ENCODE data around the gene OR56A3.
"Not testable (repeated sequence)": the region's sequence is repeated elsewhere in the genome, so short reads cannot be mapped to it uniquely, and the experiment has no call there.

The OR56A3 gene, protein sequence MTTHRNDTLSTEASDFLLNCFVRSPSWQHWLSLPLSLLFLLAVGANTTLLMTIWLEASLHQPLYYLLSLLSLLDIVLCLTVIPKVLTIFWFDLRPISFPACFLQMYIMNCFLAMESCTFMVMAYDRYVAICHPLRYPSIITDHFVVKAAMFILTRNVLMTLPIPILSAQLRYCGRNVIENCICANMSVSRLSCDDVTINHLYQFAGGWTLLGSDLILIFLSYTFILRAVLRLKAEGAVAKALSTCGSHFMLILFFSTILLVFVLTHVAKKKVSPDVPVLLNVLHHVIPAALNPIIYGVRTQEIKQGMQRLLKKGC

DNA sequence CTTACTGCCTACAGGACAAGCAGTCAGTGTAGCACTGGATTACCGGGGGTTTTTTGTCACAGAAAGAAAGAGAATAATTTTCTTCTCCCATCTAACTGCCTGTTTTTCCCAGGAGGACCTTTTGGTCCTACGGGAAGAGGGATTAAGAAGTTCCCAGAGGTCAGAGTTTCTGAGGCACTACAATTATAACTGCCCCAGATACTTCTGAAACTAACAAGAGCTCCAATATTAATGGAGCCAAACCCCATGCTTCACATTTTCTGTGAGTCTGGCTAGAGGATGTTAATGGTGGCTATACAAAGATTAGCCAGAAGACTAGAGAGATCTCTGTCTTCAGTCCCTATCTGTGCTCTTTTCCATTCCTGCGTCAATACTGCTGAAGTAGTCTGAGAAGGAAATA, at the start of gene OR56A3:
Gene OR56A3, plus strand, starts transcription at position 301 of the 400 bp plus-strand sequence. CDS start 5,096 bp downstream, outside the sequence.
- DNase-seq (ENCODE audit: low read depth) = no peak

DNA sequence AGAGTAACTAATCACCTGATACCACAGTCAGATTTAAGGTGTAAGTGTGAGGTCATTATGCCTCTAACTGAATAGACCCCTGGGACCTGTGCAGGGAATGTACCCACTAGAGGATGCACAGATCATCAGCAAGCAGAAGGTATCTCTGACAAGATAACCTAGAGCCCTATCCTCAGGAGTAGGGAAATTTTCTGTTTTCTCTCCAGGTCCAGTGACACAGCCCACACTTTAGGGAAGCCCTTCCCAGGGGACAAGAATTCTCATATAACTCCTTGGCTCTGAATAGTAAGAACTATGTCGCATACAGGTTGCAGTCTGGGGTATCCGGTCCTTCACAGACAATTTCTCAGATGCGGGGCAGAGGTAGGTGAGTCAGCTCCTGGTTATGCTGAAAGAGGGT, 49.1 kb upstream of the OR56A3 start, which contains the start of gene OR52E5:
Gene OR52E5, plus strand, starts transcription at position 301 of the 400 bp plus-strand sequence. CDS start 7,569 bp downstream, outside the sequence.
- no peak for DNase-seq (ENCODE audit: low read depth)

DNA sequence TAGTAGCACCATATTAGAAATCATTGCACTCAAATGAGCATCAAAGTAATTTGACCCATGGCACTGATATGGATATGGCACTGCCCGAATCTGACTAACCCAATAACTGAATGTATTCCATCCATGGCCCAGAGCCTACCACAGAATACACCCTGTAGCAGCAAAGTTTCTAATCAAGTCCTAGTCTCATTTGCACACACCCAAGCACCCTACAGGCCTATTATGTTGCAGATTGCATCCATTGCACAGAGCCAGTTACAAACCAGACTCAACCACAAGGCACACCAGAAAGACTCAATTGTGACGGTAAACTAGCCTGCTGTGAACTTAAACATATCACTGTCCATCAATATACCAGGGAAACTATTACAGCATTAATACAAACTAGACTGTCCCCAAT, 42.5 kb upstream of the OR56A3 start:
- no peak for DNase-seq (ENCODE audit: low read depth)

DNA sequence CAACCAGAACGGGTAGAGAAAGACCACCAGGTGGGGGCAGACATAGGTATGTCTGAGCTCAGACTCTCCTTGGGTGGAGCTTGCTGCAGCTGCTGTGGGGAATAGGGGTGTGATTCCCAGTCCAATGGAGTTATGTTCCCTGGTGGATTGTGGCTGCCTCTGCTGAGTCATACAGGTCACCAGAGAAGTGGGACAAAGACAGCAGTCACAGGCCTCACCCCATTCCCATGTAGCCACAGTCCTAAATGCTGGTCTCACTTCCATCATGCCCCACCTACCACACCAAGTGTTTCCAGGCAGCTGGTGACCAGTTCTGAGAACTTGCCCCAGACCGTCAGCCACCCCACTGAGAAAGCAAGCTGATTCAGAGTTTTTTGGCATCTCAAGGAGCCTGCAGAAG, 31.5 kb upstream of the OR56A3 start:
- no peak for DNase-seq (ENCODE audit: low read depth)

DNA sequence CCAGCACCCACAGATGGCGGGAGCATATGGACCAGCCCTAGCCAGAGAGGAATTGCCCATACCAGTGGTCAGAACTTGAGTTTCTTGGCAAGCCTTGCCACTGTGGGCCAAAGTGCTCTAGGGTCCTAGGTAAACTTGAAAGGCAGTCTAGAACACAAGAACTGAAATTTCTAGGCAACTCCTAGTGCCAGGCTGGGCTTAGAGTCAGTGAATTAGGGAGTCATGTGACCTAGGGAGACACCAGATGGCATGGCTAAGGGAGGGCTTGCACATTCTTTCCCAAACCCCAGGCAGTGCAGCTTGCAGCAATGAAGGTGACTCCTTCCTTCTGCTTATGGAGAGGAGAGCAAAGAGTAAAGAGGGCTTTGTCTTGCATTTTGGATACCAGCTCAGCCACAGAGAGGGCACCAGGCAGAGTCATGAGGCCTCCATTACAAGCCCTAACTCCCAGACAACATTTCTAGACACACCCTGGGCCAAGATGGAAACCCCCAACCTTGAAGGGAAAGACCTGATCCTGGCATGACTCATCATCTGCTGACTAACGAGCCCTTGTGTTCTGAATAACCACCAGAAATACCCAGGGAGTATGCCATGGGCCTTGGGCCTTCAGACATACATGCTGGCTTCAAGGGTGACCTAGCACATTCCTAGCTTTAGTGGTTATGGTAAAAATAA, 19.2 kb upstream of the OR56A3 start:
- no peak for DNase-seq (ENCODE audit: low read depth)

DNA sequence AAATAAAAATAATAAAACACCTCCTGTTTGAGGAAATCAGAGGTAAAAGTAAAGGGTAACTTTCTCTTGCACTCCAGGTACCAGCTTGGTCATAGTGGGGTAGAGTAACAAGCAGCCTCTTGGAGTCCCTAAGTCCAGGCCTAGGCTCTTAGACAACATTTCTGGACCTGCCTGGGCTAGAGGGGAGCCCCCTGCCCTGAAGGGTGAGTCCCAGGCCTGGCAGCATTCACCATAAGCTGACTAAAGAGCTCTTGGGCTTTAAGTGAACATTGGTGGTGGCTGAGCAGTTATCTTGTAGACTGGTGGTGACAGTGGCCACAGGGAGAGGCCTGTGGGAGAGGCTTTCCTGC, 18.6 kb upstream of the OR56A3 start:
- no peak for DNase-seq (ENCODE audit: low read depth)

DNA sequence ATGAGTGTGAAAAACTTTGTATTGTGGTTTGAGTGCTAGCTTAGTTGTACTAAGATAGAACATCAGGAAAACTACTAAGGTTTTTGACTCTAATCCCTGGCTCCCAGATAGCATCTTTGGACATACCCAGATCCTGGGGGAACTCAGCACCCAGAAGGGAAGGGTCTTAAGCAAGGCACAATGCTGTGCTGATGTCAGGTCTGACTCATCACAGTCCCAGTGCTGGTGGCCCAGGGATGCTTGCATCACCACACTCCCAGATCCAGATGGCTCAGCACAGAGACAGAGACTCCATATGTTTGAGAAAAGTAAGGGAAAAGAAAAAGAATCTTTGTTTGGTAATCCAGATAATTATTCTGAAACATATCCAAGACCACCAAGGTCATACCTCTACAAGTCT, 18.3 kb upstream of the OR56A3 start:
- no peak for DNase-seq (ENCODE audit: low read depth)

DNA sequence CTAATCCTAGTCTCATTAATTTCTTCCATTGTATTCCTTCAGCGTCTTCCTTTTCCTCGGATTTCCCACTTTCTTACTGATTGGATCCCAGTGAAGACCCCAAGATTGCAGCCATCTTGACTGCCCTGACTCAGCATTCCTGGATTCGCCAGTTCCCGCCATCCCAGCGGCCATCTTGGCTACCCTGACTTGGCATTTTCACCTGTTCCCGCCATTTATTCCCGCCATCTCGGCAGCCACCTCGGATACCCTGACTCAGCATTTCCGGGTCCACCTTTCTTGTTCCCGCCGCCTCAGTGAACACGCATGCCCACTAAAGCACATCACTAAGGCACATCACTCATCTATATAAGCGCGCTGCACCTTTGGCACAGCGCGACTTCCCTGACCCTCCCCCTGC, 13.8 kb upstream of the OR56A3 start:
- DNase-seq (ENCODE audit: low read depth) = no peak

DNA sequence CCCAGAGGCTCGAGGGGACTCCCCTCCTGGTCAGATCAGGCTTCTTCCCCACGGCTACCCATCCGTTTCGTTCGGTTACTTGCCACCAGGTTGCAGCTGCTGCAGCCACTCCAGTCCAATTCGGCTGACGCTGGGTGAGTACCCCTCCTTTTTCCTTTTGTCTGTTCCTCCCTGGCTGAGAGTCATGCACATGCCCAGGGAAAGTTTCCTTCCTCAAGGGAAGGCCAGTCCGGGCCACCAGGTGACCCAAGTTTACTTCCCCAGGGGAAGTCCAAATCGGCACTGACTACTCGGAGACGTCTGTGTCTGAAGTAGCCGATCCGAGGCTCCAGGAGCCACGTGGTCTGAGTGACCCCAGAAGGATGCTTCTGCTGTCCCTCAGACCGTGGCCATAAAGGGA, 13.2 kb upstream of the OR56A3 start:
- no peak for DNase-seq (ENCODE audit: low read depth)

DNA sequence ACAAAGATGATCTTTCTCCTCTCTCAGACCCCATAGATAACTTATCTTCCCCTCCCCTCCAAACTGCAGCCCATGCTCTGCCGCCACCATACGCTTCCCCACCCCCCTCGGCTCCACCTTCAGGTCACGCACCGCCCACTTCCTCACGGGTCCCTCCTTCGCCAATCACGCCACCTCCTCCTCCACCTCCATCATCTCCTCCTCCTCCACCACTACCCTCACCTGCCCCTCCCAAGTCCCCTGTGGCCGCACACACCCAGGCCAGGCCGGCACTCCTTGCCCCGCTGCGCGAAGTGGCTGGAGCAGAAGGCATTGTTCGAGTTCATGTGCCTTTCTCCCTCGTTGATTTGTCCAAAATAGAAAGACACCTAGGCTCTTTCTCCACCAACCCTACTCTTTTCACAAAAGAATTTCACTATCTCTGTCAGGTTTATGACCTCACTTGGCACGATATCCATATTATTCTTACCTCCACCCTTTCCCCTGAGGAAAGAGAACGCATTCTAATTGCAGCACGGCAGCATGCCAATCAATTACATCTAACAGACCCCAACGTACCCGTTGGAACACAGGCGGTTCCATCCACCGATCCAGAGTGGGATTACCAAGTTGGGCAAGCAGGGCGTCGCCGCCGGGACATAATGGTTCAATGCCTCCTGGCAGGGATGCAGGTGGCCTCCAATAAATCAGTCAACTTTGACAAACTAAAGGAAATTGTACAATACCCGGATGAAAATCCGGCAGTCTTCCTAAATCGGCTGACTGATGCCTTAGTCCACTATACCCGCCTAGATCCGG, 12.3 kb upstream of the OR56A3 start:
- no peak for DNase-seq (ENCODE audit: low read depth)

DNA sequence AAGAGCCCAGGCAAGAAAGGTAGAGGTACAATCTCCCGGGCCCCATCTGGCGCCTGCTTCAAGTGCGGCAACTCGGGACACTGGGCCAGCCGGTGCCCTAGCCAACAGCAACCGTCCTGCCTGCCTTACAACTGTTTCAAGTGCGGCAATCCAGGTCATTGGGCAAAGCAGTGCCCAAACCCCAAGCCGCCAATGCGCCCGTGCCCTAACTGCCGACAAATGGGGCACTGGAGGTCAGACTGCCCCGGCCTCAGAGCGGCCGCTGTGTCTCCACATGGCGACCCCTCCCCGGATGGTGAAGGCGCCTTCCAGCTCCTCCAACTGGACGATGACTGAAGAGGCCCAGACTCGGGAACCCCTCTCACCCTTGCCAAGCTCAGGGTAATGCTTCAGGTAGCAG, 11.4 kb upstream of the OR56A3 start:
- no peak for DNase-seq (ENCODE audit: low read depth)

DNA sequence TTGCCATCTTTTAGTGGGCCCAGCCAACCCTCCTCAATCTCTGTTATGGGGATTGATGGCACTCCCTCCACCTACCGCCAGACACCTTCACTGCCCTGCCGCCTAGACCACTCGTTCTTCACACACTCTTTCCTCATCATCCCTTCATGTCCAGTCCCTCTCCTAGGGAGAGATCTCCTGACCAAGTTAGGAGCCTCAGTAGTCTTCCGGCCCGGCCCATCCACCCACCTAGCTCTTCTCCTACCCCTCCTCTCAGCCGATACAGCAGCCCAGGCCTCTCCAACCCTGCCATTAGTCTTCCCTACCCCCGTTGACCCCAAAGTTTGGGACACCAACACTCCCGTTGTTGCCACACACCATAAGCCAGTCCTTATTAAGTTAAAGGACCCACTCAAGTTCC, 11.0 kb upstream of the OR56A3 start:
- no peak for DNase-seq (ENCODE audit: low read depth)

DNA sequence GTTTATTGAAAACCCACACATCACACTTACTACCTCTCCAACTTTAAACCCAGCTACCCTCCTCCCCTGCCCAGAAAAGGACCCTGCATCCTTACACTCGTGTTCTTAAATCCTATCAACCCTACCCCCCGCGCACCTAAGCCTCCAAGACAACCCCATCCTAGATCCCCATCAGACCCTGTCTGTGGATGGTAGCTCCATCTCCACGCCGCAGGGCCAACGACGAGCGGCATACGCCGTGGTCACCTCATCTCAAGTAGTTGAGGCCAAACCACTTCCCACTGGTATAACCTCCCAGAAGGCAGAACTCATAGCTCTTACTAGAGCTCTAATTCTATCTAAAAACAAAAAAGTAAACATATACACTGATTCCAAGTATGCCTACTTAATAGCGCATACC, 9.4 kb upstream of the OR56A3 start:
- DNase-seq (ENCODE audit: low read depth) = no peak

DNA sequence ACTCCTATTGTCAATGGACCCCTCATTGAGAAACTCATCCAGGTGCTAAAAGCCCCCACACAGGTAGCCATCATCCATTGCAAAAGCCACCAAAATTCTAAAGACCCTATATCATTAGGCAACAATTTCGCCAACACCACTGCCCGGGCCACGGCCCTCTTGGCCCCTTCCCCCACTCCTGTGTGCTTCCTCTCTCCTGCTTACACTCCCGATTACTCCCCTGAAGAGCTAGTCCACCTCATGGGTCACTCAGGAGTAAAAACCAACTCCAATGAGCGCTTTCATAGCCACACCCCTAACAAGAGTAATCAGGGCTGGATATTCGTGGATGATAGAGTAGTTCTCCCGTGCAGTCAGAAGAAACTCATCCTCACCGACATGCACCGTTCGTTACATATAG, 8.9 kb upstream of the OR56A3 start:
- no peak for DNase-seq (ENCODE audit: low read depth)

DNA sequence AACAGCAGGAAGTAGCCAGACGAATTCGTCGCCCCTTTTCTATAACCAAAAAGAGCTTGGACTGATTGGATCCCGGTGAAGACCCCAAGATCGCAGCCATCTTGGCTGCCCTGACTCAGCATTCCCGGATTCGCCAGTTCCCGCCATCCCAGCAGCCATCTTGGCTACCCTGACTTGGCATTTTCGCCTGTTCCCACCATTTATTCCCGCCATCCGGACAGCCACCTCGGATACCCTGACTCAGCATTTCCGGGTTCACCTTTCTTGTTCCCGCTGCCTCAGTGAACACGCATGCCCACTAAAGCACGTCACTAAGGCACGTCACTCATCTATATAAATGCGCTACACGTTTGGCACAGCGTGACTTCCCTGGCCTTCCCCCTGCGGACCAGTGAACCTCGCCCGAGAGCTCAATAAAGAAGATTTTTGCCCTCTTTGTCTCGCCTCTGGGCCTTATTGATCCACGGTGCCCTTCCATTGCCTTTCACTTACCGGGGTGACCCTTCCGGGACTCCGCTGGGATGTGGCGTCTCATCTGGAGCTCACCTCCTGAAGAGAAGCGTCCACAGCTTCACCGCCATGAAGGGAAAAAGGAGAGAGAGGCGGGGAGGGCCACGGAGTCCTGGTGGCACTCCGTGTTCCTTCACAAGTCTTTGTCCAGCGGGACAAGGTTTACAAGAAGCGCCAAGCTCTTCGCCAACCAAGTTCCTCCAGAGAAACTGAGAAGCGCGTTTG, 4.0 kb upstream of the OR56A3 start:
- DNase-seq (ENCODE audit: low read depth) = no peak

DNA sequence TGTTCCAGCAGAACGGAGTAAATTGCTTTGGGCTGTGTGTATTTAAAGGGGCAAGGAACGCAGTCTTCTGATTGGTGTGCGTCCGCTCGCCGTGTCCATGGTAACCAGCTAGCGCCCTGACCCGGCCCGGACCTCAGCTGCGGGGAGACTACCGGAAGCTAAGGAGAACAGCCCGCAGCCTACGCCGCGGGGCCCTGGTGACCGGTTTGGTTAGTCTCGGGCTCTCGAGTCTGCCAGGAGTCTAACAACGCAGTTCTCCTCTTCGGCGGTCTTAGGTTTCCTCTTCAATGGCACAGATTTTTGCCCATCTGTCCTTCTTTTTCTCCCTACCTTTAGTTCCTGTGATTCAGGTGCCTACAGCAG, 3.5 kb upstream of the OR56A3 start:
- no peak for DNase-seq (ENCODE audit: low read depth)

DNA sequence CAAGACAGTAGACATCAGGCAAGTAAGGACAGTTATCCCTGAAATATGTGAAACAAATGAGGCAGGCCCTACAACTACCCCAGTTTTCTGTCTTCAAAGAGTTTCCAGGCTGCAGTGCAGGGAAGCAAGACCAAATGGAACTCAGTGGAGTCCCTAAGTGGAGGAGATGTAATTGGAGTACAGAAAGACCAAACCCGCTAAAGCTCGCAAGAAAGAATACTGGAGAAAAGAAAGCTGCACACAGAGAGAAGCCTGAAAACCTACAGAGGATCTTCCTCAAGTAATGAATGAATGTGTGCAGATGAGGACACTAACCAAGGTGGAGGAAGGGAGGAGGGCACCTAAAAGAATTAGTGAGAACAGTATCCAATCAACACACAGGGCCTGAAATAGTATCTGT, 1.3 kb upstream of the OR56A3 start:
- no peak for DNase-seq (ENCODE audit: low read depth)

DNA sequence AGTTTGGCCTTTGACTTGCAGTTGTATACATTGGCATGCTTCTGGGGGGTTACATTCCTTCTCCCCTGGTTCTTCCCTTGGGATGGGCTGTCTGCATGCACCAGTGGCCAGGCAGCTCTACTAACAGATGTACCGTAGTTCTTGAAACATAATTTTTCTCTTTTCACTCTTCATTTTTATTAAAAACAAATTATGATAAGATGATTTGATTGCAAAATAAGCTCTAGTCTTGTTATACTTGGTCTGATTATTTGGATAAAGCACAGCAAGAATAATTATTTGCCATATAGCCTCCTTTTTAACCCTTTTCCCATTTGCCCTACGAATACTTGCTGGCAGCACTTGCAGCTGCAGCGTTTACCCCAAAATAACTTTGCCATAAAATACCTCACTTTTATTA, 13.5 kb downstream of the OR56A3 start:
- no peak for DNase-seq (ENCODE audit: low read depth)

DNA sequence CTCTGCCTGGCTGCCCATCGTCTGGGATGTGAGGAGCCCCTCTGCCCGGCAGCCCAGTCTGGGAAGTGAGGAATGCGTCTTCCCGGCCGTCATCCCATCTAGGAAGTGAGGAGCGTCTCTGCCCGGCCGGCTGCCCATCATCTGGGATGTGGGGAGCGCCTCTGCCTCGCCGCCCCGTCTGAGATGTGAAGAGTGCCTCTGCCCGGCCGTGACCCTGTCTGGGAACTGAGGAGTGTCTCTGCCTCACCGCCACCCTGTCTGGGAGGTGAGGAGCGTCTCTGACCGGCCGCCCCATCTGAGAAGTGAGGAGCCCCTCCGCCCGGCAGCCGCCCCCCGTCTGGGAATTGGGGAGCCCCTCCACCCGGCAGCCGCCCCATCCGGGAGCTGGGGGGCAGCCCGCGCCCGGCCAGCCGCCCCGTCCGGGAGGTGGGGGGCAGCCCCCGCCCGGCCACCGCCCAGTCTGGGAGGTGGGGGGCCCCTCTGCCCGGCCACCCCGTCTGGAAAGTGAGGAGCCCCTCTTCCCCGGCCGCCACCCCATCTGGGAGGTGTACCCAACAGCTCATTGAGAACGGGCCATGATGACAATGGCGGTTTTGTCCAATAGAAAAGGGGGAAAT, 18.8 kb downstream of the OR56A3 start:
- not testable (repeated sequence) for DNase-seq (ENCODE audit: low read depth)

DNA sequence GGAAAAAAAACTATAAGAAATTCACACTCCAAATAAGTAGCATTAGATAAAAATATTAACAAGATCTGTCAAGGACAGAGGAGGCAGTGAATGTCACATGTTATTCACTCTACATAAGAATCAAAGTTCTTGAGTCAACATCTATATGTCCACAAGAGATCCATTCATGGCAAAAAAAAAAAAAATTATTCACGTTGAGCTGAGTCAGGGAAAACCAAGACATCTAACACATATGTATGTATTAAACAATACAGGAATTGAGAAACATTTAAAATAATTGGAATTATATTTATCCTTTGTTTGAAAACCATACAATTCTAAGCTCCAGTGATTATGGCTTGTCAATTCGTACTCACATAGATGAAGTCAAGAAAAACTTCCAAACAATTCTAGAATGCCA, 24.9 kb downstream of the OR56A3 start:
- DNase-seq (ENCODE audit: low read depth) = no peak

DNA sequence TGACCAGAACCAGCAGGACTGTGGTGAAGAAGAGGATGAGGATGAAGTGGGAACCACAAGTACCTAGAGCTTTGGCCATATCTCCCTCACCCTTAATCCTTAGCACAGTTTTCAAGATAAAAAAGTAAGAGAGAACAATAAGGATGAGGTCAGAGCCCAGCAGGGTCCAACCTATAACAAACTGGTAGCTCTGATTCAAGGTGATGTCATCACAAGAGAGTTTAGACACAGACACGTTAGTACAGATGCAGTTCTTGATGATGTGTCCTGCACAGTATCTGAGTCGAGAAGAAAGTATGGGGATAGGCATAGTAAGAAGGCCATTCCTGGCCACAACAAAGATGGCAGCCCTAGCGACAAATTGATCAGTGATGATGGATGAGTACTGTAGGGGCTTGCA, 25.7 kb downstream of the OR56A3 start:
- DNase-seq (ENCODE audit: low read depth) = no peak

DNA sequence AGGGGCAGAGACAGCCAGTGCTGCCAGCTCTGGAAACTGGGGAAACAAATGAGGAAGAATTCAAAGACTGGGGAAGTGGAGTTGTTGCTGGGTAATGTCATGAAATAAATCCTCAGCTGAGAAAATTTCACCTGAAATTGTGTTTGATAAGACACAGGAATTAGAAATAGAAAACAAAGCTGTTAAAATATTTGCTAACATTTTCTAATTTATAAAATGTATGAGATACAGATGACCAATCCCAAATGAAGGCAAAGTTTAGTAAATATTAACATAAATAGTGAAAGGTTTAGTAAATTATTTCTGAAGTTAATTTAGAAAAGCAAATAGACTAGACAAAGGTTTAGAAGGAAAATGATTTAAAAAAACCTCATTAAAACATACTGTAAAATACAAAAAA, 26.3 kb downstream of the OR56A3 start, which contains the start of gene OR56A5:
Gene OR56A5, minus strand, starts transcription at position 101 of the 400 bp plus-strand sequence. Its CDS starts 0 bp downstream, at position 101.
- DNase-seq (ENCODE audit: low read depth) = no peak
